Stimulated activated CD8-positive, alpha-beta memory T cell treated with anti-CD3 and anti-CD28 coated beads, Interleukin-15, amount 100 ng/mL, for 4 hours (primary cell): Measurements from ENCODE around the gene ADCY5.

Experiments used
- DNase-seq, 2 donors: peaks; one replicate each; pipeline ENCODE4 v3.0.0-alpha.2; 2020; ENCODE audit warnings: low read depth in 2 of 2

ADCY5 gene

DNA sequence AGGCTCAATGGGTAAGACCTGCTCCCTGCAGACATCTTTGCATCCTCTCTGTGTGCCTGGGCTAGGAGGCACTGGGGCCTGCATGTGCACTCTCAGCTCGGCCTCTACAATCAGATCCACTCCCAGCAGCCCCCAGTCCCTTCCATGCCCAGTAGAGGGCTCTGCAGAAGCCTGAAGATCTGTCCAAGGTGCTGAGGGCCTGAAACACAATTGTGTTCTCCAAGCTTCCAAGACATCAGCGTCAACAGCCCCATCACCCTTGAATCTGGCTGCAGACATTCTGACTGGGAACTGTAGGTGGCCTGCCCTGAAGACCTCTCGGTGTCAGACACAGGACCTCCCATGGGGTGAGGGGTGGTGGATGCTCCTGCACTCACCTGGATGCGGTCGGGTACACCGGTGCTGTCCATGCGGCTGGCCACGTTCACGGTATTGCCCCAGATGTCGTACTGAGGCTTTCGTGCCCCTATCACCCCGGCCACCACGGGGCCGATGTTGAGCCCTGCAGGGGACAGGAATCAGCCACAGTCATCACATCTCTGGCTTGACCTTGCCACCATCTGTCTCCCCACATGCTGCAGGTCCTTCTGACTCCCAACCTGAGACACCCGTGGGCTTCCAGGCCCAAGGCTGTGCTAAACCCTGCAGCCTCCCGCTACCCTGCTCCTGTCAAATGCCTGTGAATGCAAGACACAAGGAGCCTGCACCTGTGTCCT, 162.4 kb downstream of the ADCY5 start:
- no peak for DNase-seq

GRCh38 chr3:123285931-123286307, 163.0 kb downstream of the ADCY5 start:
- no peak for DNase-seq

DNA sequence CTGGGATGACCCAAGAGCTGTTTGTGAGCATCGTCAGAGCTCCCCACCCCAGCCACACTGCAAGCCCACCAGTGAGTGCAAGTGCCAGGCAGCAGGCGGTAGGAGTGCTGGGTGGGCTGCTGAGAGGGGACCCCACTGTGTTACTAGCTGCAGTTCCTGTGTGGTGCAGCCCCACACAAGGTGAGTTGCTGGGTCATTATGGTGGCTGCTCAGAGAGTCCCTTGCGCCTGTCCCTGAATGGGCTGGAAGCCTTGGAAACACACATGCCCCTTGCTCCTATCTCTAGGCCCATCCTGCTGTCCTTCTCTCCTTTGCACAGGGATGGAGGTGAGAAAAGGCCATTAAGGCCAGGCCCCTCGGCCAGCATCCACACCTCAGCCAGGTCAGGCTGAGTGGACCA, 163.4 kb downstream of the ADCY5 start:
- no peak for DNase-seq

DNA sequence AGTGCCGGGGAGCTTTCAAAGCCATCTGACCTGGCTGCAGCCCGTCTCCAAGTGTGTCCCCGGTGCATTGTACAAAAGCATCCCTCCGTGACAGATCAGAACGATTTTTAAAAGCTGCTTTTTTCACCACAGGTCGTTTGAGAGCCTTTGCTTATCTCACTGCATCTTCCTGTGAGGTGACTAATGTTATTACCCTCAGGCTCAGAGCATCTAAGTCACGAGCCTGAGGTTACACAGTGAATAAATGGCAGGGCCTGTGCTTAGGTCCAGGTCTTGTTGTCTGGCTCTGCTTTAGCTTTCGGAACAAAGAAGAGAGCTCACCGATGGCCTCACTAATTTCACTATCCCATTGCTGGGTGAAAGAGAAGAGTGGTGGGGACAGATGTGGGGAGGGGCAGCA, 163.8 kb downstream of the ADCY5 start:
- no peak for DNase-seq

- no peak for DNase-seq
Measured at GRCh38 chr3:123284399-123285010, 164.4 kb downstream of the ADCY5 start.

DNA sequence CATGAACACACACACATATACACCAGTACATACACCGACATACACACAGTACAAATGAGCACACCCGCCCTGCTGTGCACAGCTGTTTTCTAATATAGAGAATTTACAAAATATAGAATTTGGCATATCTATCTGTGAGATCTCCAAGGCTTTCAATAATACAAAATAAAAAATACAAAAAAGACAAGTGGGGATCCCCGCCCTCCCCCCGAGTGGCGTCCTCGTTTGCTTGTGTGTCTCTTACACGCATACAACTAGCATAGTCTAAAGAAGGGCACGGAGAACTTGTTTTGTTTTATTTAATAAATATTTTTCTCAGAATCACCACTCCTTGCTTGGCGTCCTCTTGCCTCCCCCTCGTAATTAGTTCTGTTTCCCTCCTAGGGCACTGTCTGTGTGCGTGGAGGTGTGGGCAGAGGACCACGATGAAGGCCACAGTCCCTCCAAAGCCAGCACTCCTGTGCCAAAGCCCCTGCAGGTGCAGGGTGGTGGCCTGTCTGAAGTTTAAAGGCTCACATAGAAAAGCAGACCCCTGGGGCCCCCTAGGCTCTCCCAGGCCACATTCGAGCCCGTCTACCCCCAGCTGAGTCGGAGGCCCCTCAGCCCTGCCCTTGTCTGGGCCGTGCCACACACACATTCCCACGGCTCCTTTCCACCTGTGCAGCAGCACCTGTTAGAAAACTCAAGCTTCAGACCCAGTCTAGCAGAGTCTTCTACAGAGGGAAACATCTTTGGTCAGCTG, 165.1 kb downstream of the ADCY5 start:
- DNase-seq: no peak

GRCh38 chr3:123283074-123283473, 165.8 kb downstream of the ADCY5 start:
- no peak for DNase-seq

GRCh38 chr3:123282461-123282860, 166.4 kb downstream of the ADCY5 start:
- no peak for DNase-seq

GRCh38 chr3:123281929-123282328, 167.0 kb downstream of the ADCY5 start:
- DNase-seq: no peak

DNA sequence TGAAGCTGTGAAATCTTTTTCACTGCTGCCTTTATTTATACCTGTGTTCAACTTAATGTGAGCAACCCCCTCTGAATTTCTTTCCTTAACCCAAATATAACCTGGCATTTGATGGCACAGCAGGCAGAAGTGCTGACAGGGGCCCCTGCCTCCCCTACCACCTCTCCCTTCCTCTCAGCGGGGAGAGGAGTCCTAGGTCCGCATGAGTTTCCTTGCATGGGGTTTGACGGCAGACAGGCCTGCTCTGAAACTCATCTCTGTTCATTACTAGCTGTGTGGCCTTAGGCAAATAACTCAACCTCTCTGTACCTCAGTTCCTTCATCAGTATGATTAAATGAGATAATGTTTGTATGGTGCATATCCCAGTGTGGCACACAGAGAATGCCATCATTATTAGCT, 167.5 kb downstream of the ADCY5 start:
- no peak for DNase-seq

- DNase-seq: no peak
Measured at GRCh38 chr3:123279121-123279520, 169.8 kb downstream of the ADCY5 start.

DNA sequence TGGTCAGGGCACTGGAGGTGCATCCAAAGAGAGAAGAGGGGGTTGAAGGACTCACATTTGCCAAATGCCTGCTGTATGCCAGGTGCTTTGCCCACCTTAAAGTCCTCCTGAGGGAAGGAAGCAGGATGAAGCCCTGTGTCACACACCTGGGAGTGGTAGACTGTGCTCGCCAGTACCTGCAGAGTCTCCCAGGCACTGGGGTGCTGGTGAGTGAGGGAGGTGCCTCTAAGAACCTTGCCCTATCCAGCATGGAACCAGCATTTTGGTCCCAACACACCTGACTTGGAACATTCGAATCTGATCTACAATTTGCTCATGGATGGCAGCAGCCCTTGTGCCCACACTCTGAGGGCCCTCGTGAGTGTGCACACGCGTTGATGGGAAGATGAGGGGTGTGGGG, 170.4 kb downstream of the ADCY5 start:
- DNase-seq: no peak

DNA sequence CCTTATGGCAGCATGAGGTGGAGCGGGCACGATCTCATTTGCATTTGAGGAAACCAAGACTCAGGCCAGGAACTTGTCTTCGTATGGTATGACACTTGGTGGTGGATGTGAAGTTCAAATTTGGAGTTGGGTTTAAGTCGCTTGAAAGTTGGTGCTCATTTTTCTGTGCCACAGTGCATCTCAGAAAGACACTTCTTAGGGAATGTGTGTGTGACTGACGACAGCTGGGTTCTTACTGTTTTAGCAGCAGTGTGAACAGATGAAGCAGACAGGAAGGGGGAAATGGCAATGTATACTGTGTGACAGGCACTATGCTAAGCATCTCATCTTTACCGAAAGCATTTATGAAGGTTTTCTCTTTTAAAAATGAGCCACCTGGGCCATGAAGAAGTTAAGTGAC, 171.8 kb downstream of the ADCY5 start:
- no peak for DNase-seq

GRCh38 chr3:123276346-123277006, 172.4 kb downstream of the ADCY5 start:
- no peak for DNase-seq

GRCh38 chr3:123275691-123276090, 173.2 kb downstream of the ADCY5 start:
- DNase-seq: no peak

DNA sequence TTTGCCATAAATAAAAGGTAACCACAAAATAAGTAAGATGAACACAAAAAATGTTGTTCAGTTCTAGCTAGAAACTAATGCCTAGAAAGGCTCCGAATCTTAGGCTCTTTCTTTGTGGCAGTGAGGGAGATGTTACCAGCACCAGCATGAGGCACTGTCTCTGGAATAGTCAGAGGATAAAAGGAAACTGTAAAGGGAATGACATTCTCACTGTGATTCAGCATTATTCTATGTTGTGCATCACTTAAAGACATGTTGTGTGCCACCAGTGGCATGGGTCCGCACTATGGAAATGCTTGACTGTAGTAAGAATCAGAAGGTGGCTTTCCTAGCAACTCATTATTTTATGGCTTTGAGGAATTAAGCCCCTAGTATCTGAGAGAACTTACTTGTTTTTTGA, 176.3 kb downstream of the ADCY5 start:
- DNase-seq: no peak

DNA sequence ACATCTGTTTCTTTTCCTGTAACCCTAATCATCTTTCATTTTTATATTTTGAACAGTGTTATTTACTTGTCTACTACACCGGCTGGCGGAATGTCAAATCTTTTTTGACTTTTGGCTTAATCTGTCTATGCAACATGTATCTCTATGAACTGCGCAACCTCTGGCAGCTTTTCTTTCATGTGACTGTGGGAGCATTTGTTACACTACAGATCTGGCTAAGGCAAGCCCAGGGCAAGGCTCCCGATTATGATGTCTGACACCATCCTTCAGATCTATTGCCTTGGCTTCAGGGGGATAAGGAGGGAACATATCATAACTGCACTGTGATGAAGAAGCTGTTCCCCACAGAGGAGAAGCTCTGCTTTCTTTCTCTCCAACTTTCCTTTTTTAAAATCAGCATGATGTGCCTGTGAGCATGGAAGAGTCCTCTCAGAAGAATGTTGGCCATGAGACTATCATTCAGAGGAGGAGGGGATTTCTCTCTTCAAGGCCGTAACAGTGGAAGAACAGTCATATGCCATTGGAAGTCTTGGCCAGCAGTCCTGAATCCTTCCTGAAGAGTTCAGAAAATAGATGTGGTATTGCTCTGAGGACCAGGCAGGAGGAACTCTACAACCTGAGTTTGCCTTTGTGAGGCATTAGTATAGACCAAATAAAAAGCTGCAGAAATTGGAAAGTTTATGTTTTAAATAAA, 177.3 kb downstream of the ADCY5 start:
- DNase-seq: no peak

GRCh38 chr3:123270818-123271217, 178.1 kb downstream of the ADCY5 start:
- DNase-seq: no peak

DNA sequence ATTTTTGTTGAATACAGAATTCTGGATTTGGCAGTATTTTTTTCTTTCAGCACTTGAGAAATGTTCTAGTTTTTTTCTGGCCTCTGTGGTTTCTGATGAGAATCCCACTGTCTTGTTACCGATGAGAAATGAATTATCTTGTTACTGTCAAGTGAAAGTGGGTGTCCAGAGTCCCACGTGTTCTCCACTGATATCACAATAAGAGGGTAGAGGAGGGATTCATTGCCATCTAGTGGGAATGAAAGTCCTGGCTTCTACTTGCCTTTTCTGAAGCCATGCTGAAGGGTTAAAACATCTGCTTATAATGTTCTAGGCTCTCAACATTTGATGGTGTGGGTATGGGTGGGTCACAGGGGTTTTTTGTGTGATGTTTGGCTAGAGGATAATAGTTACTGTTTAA, 181.1 kb downstream of the ADCY5 start:
- no peak for DNase-seq

DNA sequence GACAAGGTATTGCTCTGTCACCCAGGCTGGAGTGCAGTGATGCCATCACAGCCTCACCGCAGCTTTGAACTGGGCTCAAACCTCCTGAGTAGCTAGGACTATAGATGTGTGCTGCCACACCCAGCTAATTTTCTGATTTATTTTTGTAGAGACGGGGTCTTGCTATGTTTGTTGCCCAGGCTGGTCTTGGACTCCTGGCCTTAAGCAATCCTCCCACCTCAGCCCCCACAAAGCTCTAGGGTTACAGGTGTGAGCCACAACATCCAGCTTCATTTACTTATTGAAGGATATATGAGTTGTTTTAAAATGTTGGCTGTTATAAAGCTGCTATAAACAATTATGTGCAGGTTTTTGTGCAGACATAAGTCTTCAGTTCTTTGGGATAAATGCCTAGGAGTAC, 184.9 kb downstream of the ADCY5 start:
- no peak for DNase-seq

- no peak for DNase-seq
Measured at GRCh38 chr3:123262868-123263267, 186.0 kb downstream of the ADCY5 start.

GRCh38 chr3:123262226-123262625, 186.7 kb downstream of the ADCY5 start:
- no peak for DNase-seq
